ENCODE results near the gene ASAP2. TPM values are rescaled to one million over a fixed set of nuclear protein-coding genes. Genes with fewer than 3 reads are reported as not detected.

Gene ASAP2
- not detected for total RNA-seq

DNA sequence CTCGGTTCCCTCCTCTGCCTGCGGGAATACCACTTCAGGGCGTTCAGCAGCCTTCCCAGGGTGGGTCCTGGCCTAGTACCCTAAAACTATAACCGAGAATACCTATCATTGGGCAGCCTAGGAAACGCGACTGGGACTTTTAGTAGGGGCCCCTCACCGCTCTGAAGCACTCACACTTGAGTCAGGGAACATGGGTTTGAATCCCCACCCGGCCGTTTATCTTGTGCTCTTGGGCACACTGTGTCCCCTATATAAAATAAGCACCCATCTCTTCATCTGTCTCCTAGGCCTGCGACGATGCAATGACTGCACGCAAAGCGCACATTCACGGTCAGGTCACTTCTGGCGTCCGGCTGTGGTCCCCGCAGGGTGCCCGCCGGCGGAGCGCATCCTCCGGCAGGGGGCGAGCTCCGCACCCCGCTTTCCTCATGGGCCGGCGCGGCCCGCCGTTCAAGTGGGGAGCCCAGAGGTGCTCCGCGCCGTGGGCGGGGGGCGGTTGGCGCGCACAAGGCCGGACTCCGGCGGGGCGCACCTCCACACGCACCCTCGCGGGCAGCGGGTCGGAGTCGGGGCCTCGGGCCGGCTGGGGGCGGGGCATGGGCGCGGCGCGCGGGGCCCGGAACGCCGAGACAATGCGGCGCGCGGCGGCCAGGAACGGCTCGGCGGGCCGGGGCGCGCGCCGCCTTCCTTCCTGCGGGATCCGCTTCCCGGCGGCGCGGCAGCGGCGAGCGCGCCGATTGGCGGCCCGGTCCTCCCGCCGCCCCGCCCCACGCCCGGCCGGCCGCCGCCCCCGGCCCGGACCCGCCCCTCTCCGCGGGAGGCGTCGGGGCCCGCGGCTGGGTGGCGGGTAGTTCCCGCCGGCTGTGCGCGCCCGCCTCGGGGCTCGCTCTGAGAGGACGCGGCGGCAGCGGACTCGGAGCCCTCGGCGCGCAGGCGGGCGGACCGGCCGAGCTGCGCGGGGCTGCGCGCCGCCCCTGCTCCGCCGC is at the start of gene ASAP2:
ASAP2 (plus strand) TSS at position 850 of the 986 bp plus-strand sequence. CDS start 293 bp downstream, outside the sequence.
- DNase-seq = no peak

DNA sequence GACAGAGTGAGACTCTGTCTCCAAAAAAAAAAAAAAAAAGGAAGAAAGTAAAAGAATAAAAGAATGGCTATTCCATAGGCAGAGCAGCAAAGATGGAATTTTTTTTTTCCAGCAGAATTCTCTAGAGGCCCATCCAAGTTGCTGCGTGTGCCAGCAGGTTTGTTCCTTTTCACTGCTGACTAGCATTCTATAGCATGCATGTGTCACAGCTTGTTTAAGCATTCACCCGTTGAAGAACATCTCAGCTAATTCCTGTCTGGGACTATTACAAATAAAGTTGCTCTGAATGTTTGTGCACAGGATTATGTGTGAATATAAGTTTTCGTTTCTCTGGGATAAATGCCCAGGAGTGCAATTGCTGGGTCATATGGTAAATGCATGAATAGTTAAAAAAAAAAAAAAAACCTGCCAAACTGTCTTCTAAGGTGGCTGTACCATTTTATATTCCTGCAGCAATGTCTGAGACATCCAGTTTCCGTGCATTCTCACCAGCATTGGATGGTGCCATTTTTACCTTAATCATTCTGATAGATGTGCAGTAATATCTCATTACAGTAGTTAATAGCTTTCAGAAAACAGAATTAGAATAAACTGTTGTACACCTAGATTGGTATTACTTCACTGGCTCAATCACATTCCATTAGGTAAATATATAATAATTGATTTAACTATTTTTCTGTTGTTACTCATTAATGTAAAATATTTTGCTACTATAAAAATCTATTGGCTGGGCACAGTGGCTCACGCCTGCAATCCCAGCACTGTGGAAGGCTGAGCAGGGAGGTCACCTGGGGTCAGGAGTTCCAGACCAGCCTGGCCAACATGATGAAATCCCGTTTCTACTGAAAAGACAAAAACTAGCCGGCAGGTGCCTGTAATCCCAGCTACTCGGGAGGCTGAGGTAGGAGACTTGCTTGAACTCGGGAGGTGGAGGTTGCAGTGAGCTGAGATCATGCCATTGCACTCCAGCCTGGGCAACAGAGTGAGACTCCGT is 47.5 kb upstream of the ASAP2 start:
- DNase-seq = no peak

DNA sequence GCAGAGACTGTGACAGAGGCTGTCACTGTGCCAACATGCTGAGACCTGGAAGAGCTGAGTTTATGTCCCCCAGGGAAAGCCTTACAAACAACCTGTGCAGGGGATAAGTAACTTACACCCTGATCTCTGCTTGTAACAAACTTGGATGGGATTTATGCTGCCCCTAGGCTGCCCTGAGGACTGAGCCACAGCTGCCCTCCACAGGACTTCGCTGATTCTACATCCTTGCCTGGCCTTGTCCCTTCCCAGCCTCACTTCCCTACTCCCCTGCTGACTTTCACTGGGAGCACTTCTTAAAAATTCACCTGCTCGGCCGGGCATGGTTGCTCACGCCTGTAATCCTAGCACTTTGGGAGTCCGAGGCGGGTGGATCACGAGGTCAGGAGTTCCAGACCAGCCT is 45.9 kb upstream of the ASAP2 start:
- no peak for DNase-seq

DNA sequence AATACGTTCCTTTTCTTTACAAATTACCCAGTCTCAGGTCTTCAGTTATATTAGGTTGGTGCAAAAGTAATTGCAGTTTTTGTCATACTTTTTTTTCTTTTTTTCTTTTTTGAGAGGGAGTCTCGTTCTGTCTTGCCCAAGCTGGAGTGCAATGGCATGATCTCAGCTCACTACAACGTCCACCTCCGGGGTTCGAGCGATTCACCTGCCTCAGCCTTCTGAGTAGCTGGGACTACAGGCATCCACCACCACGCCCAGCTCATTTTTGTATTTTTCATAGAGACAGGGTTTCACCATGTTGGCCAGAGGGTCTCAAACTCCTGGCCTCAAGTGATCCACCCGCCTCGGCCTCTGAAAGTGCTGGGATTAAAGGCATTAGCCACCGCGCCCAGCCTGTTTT is 43.8 kb upstream of the ASAP2 start:
- DNase-seq = no peak

DNA sequence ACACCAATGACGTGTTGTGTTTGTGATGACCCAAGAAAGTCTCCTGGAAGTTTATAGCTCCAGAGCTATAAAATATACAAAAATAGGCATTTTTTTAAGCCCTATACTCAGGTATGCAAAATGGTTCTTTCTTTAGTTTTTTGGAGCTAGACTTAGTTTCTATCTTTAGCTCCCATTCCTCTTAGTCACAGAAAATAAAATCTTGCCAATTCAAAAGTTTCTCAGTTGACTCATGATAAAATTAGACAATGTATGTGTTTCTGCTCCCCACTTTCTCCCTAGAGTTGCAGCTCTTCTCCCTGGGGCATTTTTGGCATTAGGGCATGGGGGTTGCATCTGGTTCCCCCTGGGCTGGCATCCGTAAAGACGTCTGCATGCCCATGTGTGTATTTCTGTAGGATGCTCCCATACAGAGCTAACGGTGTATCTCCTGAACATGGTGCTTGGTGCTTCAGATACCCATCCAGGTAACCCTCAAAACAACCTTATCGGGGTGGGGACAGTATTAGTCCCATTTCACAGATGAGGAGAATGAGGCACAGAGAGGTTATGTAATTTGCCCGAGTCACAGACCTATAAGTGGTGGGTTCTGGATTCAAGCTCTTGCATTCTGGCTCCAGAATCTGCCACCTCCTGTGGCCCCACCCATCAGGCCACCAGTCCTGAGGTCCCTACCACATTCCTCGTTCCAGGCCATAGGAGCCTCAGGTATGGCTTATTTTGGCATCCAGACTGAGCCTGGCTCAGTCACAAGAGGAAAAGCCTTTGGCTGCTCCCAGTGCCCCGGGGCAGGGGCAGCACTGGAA is 43.1 kb upstream of the ASAP2 start:
- no peak for DNase-seq

DNA sequence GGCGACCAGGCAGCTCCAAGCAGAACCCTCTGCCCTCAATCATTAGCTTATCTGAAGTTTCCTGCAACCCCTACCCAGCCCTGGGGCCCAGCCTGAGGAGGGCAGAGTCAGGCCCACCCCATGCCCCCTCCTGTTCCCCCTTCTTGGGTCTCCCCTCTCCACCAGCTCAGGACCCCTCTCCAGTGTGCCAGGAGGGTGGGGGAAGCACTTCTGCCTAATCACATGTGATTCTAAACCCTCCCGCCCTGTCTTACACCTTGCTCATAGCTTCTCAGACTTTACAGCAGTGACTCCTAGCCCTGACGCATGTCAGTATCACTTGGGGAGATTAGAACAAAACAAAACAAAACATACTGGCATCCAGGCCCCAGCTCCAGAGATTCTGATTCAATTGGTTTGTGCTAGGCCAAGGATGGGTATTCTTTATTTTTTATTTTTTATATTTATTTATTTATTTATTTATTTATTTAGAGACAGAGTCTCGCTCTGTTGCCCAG is 42.5 kb upstream of the ASAP2 start:
- no peak for DNase-seq

DNA sequence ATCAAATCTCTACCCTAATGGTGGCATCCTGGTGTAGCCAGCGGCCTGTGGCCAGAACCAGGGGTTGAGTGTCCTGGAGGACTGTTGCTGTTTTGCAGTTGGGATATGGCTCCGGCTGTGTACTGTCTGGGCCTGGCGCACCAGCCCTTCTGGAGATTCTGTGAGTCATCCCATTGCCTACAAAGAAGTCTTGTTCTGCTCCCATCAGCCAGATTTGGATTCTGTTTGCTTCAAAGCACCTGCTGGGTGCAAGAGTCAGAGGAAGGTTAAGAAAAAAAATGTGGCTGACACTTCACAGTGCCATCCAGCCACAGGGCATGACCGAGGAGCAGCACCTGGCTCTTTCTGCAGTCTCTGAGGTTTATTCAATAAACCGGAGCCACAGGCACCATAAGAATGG is 41.0 kb upstream of the ASAP2 start:
- no peak for DNase-seq

DNA sequence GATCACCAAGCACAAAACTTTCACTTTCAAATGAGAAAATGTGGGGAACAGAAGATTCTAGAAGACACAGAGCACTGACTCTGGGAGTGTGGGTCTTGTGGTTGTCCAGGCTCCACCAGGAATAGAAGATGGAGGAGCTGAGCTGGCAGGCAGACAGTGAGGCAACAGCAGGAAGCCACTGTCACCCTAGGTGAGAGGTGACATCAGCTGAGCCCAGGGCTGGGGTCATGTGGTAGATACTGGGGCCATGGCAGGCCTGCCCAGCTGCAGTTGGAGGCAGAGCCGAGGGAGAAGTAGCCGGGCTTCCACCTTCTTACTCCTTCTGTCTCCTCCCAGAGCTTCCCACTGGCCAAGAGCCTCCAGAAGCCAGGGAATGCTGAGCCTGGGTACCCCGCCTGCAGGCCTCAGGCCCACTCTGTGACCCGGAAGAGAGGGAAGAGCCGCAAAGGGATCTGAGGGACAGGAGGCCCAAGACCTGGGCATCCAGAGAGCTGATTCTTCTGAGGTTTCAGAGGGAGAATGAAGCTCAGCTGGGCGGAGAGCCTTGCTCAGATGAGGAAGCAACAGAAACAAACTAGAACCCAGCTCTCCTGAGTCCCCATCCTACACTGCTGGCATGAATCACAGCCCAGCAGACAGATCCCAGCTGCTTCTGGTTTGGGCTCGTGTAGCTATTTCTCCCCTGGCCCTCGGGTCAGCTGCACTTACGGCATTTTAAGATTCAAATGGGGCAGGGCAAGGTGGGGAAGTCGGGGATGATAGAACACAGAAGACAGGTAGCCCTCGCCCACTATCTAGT is 39.8 kb upstream of the ASAP2 start:
- DNase-seq = no peak

DNA sequence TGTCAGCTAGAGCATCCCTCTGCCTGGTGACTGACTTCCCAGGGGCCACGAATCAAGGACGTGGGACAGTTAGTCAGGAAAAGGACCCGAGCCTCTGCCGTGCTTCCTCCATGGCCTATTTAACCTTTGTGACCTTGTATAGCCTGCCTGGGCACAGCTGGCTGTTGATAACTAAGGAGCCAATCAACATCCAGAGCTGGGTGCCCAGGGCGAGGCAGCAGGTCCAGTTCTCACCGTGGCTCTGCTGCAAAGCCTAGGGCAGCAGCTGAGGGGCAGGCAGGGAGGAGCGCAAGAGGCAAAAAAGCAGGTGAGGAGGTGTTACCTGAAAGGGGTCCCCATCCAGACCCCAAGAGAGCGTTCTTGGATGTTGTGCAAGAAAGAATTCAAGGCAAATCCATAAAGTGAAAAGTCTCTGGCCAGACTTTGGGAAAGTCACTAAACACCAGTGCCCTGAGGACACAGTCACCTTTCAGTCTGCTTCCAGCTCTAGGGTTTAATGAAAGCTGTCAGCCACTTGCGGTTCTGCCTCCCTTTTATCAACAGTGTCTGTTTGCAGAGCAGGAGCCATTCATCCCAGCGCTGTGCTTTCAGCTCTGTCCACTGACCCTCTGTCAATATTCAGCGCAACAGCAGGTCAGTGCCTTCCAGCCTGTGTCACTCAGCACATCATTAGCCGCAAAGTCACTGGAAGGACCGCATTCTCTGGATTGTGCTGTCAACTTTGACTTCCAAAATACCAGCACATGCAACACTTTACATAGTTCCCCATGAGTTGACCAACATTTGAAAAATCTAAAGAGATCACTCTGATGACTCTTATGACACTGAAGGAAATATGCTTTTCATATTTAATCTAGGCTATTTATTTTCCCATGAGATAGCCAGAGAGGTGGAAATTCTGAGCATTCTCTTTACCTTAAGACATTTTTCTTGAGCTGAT is 38.6 kb upstream of the ASAP2 start:
- no peak for DNase-seq

DNA sequence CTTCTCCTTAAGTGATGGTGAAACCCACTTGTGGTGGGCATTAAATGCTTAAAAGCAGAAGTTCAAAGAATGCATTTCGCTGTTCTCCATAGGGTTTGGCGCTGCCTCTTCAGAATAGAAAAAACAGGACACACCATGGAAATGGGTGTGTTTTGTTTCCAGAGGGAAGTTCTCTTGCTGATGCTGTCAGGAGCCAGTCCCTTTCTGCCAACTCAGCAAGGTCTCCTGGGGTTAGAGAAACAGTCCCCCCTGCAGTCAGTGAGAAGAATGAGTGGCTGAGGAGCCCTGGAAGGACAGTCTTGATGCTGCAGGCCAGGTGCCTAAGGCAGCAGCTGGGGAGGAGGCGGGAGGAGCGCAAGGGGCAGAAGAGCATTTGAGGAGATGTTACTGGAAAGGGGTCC is 37.8 kb upstream of the ASAP2 start:
- no peak for DNase-seq

DNA sequence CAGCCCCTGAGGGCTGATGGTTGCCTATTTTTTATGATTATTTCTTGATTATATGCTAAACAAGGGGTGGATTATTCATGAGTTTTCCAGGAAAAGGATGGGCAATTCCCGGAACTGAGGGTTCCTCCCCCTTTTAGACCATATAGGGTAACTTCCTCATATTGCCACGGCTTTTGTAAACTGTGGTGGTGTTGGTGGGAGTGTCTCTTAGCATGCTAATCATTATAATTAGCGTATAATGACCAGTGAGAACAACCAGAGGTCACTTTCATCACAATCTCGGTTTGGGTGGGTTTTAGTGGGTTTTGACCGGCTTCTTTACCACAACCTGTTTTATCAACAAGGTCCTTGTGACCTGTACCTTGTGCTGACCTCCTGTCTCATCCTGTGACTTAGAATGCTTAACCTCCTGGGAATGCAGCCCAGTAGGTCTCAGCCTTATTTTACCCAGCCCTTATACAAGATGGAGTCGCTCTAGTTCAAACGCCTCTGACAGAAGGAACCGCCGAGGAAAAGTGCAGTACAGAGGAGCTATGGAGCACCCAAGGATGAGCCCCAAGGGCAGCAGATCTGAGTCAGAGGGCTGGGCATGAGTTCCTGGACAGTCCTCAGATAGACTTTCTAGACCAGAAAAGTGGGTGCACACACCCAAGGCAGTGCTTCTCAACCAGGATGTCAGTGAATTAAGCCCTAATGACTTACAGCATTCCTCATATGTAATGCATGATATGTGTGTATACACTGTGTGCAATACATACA is 37.1 kb upstream of the ASAP2 start:
- DNase-seq = no peak

DNA sequence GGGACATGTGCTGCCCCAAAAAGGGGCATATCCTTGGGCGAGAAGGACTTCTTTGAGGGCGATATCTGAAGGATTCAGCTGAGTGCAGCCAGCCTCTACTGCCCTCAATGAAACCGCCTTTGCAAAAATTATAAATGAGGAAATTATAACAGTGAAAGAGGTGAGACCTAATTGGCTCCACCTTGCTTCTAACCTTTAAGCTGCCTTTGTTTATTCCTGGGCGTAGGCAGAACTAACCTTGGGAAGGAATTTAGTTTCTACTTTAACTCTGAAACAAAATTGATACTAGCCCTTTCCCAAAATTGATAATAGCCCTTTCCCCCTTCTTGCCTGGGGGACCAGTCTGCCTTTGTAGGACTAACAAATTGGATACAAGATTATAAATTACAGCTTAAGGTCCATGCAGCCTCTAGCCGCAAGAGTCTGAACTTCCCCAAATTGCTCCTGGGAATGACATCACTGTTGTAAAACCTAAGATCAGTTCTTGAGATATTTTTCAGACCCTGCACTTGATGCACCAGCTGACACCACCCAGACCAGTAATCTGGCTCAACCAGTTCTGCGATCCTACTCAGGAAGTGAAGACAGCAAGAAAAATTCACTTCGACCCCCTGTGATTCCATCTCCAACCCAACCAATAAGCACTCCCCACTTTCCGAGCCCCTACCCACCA is 36.0 kb upstream of the ASAP2 start:
- no peak for DNase-seq

DNA sequence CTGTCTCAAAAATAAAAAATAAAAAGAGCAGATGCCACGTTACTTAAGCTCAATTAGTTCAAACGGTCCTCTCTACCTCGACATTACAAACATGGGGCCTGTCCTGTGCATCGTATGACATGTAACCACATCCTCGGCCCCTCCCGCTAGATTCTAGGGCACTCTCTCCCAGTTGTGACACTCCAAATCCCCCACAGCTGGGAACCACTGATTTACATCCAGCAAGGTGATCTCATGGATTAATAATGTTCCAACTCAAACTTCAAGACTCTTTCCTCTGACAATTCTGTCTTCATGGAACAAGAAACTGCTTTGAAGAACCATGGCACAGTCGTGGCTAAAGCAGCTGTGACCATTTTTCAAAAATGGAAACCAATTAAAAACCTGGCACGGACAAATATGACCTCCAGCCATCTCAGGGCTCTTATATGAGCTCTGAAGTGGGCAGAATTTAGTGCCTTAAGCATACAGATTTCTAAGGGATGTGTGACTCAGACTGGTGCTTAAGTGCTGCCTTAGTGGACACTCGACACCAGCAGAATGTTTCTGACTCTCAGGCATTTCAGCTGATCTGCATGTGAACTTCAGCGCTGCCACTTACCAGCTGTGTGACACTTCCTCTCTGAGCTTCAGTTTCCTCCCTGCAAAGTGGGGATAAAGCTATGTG is 31.7 kb upstream of the ASAP2 start:
- DNase-seq = no peak

DNA sequence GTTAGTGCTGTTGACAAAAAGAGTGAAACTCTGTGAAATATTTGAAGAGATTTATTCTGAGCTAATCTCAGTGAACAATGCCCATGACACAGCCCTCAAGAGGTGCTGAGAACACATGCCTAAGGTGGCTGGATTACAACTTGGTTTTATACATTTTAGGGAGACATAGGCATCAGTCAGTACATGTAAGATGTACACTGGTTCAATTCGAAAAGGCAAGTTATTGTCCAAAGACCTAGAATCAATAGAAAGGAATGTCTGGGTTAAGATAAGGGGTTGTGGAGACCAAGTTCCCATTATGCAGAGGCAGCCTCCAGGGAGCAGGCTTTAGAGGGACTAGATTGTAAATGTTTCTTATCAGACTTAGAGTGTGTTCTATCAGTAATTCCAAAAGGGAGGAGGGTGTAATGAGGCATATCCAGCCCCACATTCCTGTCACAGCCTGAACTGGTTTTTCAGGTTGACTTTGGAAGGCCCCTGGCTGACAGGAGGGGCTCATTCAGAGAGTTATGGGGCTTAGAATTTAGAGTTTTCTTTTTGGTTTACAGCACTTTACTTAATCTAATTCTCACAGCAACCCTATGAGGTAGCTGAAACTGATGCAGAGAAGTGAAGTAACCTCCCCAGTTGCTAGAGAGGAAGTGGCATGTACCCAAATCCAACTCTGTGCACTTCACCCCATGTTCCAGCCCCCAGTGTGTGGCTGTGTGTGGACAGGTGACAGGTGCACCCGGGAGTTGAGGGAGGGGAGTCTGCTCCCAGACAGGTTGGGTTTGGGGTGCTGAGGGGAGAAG is 28.3 kb upstream of the ASAP2 start:
- no peak for DNase-seq

DNA sequence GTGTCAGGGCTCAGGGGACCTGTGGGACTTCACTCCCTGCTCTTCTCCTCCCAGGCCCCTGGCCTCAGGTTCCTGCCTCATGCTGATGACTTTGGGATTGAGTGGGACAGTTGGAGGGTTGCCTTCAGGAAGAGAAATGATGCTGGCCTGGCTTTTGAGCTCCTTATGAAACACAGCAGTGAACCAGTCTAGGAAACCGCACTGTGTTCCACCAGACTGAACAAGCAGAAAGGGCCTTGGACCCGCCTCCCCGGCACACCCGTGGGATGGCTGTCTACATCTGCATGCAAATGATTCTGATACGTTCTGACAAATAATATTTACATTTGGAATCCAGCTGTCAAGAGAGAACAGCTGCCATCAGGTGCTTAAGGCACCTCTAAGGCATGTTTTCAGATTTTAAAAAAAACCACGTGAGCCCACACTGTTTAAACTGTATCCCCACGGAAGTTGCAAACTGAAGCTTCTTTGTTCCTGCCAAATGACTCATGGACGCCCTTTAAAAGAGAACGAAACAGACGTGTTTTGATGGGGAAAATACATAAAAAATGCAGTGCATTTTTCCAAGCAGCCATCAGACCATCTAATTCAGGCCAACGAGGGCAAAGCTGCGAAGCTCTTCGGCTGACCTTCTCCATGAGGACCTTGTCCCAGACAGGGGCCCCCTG is 27.6 kb upstream of the ASAP2 start:
- no peak for DNase-seq

DNA sequence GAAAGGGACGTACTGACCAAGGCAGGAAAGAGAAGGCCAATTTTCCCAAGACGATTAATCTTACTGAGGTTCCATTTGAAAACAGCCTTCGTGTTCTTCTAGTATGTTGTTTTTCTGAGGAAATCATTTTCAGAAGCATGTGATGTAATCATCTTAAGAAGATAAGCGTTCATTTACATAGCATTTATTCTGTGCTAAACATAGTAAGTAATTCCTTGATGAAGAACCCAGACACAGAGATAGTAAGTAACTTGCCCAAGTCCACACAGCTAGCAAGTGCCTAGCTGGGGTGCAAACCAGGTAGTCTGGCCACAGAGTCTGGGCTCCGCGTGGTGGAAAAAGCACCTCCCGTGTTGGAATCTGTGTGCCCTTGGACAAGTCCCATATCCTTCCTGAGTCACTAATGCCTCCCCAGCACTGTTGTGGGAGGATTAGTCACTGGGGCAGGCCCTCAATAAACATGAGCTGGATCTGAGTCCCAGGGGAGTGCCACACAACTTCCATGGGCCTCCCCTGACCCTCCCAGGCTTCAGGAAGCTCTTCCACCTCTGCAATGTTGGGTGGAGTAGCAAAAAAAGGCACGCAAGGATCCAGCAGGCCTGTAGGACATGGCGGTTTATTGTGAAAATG is 26.9 kb upstream of the ASAP2 start:
- DNase-seq = no peak

Measured in effector CD4-positive, alpha-beta T cell (primary cell).